ENCODE results near the gene TRMT5.

DNA sequence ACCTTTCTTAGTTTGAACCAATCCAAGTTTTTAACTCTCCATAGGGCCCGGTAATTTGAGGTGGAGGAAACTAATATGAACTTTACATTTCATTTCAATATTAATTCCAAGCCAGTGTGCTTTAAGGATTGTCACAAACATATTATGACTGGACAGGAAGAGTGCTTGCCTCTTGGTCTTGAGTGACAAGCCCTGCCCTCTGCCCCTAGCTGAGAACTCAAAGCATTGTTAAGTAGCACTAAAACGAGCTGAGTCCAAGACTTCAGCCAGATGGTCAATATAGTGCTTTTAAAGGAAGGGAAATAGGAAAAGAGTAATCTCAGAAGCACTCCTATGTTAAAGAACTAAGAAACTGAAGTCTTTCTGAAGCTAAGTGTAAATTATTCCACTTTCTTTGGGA lies 17.1 kb downstream of the TRMT5 start:
- TF ChIP-seq, protein P1, sequence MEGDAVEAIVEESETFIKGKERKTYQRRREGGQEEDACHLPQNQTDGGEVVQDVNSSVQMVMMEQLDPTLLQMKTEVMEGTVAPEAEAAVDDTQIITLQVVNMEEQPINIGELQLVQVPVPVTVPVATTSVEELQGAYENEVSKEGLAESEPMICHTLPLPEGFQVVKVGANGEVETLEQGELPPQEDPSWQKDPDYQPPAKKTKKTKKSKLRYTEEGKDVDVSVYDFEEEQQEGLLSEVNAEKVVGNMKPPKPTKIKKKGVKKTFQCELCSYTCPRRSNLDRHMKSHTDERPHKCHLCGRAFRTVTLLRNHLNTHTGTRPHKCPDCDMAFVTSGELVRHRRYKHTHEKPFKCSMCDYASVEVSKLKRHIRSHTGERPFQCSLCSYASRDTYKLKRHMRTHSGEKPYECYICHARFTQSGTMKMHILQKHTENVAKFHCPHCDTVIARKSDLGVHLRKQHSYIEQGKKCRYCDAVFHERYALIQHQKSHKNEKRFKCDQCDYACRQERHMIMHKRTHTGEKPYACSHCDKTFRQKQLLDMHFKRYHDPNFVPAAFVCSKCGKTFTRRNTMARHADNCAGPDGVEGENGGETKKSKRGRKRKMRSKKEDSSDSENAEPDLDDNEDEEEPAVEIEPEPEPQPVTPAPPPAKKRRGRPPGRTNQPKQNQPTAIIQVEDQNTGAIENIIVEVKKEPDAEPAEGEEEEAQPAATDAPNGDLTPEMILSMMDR (IDR thresholded peaks at IDR 0.05): no peak
- TF ChIP-seq POLR2A (IDR thresholded peaks at IDR 0.05): no peak

Measured in uterus (tissue), 2 donors.